GM13977 (cell line): Measurements from ENCODE around the gene SLF1.

ENCODE experiments used
- DNase-seq: peaks from one replicate; pipeline ENCODE4 v3.0.0; 2012; ENCODE audit warnings: low spot score
- CTCF ChIP-seq: IDR thresholded peaks from 2 replicates; pipeline ENCODE4 v1.5.1; 2012; ENCODE audit warnings: mild to moderate bottlenecking, control low read depth; ENCODE audit not compliant: insufficient read depth; ENCODE audit errors: extremely low read depth, missing control alignments
- in situ Hi-C: fragments of 300-500 bp; cut with MboI; formaldehyde crosslinking; loops from one replicate; pipeline ENCODE4 v1.12.0; 2022; ENCODE audit warnings: low sequenced_read_pairs, low pct_unique_long_range_greater_than_20kb, mixed read lengths, inconsistent platforms; ENCODE audit not compliant: unreplicated experiment

Gene SLF1

GRCh38 chr5:94674490-94675382, 56.3 kb downstream of the SLF1 start:
- DNase-seq, result no peak
- no peak for TF ChIP-seq CTCF
- in situ Hi-C loops, result no loop called here

- TF ChIP-seq CTCF, result no peak
- in situ Hi-C loops, result no loop called here
- no peak for DNase-seq
Measured at GRCh38 chr5:94675965-94676618, 57.6 kb downstream of the SLF1 start.

GRCh38 chr5:94682814-94683520, 64.5 kb downstream of the SLF1 start:
- TF ChIP-seq CTCF, result no peak
- in situ Hi-C loops, result no loop called here
- DNase-seq, result no peak

- TF ChIP-seq CTCF, result no peak
- no peak for DNase-seq
- in situ Hi-C loops, result no loop called here
Measured at GRCh38 chr5:94689908-94690307, 71.4 kb downstream of the SLF1 start.

GRCh38 chr5:94690778-94691177, 72.3 kb downstream of the SLF1 start:
- no peak for TF ChIP-seq CTCF
- in situ Hi-C loops, result no loop called here
- DNase-seq, result no peak

- DNase-seq, result no peak
- TF ChIP-seq CTCF, result no peak
- in situ Hi-C loops, result no loop called here
Measured at GRCh38 chr5:94691291-94691690, 72.8 kb downstream of the SLF1 start.
